Fibroblast of villous mesenchyme (primary cell): ENCODE results near the gene NUP160. TPM values are rescaled to one million over a fixed set of nuclear protein-coding genes. Genes with fewer than 3 reads are reported as not detected.
"Not testable (repeated sequence)": the region's sequence is repeated elsewhere in the genome, so short reads cannot be mapped to it uniquely, and the experiment has no call there.

ENCODE experiments used
- DNase-seq: peaks from one replicate; pipeline ENCODE4 v3.0.0-alpha.2; 2010; ENCODE audit warnings: low read depth
- H3K4me3 ChIP-seq: 2 replicates; pipeline ENCODE4 v1.5.1; 2011; ENCODE audit warnings: low read depth, mild to moderate bottlenecking, low read length
- total RNA-seq: library from RNA; depleted of rRNA; stranded (reverse); fragments of >200 nt; gene quantifications from 2 replicates; pipeline ENCODE4 v1.2.3, GENCODE V29; 2012
- TF ChIP-seq, protein P1 (sequence below): IDR thresholded peaks from 2 replicates; pipeline ENCODE4 v1.5.1; 2012; ENCODE audit warnings: low read depth, mild to moderate bottlenecking, low read length; ENCODE audit not compliant: insufficient read depth

NUP160 gene
- total RNA-seq, 1 donor, result 29.8 TPM

DNA sequence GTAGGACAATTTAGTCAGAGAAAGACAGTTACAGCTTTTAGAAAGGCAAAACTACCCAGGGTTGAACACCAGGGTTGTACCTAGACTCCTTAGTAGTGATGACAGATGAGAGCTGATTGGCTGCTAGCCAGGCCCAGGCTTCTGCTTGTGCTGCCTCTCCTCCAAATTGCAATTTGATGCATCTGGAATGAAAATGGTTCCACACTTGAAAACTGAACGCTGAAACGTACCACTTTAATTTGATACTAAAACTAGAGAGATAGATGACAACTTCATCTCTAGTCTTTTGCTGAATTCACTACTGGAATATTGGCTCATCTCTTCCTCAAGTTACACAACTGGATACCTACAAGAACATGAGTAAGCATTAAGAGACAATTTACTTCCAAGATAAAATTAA lies 61.8 kb downstream of the NUP160 start:
- TF ChIP-seq, protein P1, sequence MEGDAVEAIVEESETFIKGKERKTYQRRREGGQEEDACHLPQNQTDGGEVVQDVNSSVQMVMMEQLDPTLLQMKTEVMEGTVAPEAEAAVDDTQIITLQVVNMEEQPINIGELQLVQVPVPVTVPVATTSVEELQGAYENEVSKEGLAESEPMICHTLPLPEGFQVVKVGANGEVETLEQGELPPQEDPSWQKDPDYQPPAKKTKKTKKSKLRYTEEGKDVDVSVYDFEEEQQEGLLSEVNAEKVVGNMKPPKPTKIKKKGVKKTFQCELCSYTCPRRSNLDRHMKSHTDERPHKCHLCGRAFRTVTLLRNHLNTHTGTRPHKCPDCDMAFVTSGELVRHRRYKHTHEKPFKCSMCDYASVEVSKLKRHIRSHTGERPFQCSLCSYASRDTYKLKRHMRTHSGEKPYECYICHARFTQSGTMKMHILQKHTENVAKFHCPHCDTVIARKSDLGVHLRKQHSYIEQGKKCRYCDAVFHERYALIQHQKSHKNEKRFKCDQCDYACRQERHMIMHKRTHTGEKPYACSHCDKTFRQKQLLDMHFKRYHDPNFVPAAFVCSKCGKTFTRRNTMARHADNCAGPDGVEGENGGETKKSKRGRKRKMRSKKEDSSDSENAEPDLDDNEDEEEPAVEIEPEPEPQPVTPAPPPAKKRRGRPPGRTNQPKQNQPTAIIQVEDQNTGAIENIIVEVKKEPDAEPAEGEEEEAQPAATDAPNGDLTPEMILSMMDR, result no peak
- H3K4me3 ChIP-seq, result no peak overlapping the region
- peak; percentile 34 for DNase-seq

DNA sequence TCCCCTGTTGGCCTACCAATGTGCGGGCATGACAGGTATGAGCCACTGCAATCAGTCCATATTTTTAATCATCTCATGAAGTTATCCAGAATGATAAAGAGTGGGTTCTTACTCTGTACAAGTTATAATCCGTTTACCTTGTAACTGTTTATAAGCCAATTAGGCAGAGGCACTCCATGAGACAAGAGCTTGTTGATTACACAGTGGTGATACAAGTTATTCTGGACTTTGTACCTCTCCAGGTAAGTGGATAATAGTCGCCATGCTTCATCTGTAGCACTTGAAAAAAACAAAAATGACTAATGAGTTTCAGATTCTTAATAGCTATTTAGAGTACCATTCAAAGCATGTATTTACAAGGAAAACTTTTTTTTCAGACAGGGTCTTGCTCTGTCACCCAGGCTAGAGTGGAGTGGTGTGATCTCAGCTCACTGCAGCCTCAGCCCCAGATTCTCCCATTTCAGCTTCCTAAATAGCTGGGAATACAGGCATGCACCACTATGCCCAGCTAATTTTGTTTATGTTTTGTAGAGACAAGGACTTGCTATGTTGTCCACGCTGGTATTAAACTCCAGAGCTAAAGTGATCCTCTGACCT lies 63.3 kb downstream of the NUP160 start:
- TF ChIP-seq, protein P1, result no peak
- DNase-seq, result no peak
- H3K4me3 ChIP-seq, result no peak overlapping the region

DNA sequence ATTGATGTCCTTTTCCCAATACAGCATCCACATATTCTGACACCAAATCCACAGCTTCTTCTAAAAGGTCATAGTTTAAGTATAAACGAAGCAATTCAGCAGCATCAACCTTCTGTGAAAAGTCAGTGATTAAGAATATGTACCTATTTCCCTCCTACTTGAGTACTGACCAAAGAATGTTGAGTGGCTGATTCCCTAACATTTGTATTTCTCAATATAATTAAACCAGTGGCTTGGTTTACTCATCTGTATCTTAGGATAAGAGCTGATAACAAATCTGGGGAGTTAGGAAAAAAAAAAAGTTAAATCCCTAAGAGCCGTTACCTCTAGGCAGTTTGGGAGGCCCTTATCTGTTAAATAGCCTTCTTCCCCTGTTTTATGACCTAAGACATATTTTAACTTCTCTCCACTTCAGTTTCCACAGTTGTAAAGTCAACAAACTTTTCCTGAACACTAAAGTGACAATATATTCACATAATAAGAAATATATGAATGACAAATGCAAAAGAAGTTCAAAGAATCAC lies 65.0 kb downstream of the NUP160 start:
- TF ChIP-seq, protein P1, result no peak
- no peak overlapping the region for H3K4me3 ChIP-seq
- peak; percentile 50 for DNase-seq

DNA sequence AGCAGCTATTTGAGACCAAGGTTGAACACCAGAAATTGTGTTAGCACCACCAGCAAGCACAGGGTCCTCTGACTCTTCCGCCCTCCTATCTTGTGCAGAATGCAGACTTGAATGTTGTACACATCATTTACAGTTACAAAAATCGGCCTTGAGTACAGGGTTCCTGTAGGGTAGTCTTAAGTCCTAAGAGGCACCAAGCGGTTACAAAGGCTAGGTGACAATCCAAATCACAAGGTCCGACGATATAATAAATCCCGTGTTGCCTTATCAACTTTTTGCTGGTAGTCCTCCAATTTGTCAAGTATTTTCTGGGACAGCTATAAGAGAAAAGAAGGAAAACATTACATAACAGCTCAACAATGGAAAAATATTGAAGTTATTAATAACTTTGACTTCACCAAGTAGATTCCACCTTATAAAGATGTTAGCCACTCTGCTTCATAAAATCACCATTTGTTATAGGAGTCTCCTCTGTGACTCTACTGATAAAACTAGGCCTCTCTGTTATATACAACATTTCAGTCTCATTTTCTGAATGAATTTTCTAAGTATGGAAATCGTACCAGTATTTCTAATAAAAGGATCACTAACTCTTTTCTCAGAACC lies 69.2 kb downstream of the NUP160 start:
- TF ChIP-seq, protein P1, result no peak
- H3K4me3 ChIP-seq, result no peak overlapping the region
- DNase-seq, result no peak

DNA sequence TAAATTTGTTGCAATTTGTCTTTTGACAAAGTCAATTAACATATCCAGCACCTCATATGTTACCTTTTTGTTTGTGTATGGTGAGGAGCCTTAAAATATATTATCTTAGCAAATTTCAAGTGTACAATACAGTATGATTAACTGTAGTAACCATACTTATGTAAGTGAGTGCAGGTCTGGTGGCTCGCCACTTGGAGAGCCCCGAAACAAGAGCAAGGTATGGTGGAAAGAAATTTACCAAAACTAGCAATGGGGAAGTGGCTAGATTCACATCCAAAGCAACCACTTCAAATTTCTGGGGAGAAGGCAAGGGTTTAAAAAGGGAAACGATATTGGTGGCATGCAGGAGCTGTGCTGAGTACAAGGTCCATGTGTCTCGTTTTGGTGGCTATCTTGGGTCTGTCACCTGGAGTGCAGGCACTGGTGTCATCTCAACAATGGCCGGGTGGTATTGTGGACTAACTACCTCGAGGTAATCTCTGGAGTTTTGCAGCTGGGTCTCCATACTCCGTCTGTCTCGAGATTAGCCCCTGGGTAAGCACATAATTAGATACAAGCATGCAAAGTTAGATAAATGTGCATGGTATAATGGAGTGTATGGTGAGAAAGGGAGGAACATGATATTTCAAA lies 72.8 kb downstream of the NUP160 start:
- TF ChIP-seq, protein P1, result no peak
- H3K4me3 ChIP-seq, result no peak overlapping the region
- no peak for DNase-seq

DNA sequence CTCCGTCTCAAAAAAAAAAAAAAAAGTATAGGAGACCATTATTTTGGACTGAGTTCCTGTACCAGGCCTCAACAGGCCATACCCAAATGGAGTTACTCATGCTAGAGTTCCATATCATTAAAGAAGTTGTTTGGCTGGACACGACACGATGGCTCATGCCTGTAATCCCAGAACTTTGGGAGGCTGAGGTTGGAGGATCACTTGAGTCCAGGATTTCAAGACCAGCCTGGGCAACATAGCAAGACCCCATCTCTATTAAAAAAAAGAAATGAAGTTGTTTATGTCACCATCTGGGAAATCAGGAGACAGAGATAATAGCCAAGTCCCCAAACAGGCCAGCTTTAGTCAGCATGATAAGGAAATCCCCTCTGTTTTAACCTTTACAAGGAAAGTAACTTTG lies 74.3 kb downstream of the NUP160 start:
- DNase-seq, result no peak
- TF ChIP-seq, protein P1, result no peak
- H3K4me3 ChIP-seq, result no peak overlapping the region

DNA sequence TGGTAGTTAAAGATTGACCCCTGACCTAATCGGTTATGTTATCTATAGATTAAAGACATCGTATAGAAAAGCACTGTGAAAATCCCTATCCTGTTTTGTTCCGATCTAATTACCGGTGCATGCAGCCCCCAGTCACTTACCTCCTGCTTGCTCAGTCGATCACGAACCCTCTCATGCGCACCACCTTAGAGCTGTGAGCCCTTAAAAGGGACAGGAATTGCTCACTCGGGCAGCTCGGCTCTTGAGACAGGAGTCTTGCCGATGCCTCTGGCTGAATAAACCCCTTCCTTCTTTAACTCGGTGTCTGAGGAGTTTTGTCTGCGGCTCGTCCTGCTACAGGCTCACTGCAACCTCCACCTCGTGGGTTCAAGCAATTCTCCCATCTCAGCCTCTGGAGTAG lies 78.6 kb downstream of the NUP160 start:
- DNase-seq, H3K4me3 ChIP-seq: not testable (repeated sequence)
